SK-MEL-5 (cell line): Measurements from ENCODE around the gene SUSD4. TPM values are rescaled to one million over a fixed set of nuclear protein-coding genes. Genes with fewer than 3 reads are reported as not detected.

Source experiments
- DNase-seq: peaks from one replicate; pipeline ENCODE4 v3.0.0-alpha.2; 2016; ENCODE audit warnings: low read depth, low spot score
- in situ Hi-C: cut with HindIII; loops from 2 replicates; pipeline ENCODE4 v1.10.0; 2016; ENCODE audit warnings: low sequenced_read_pairs, high pct_unique_total_duplicates, low pct_unique_long_range_greater_than_20kb
- total RNA-seq: library from RNA; depleted of rRNA; stranded (reverse); fragments of >200 nt; shearing (Covaris generic); gene quantifications from 2 replicates; pipeline ENCODE4 v1.2.3, GENCODE V29; 2014

SUSD4 gene
- total RNA-seq, 1 experiment from 2014 or later = not detected

- DNase-seq = no peak
- in situ Hi-C loops = no loop called here
Measured at GRCh38 chr1:223216074-223216473, 147.9 kb downstream of the SUSD4 start.

DNA sequence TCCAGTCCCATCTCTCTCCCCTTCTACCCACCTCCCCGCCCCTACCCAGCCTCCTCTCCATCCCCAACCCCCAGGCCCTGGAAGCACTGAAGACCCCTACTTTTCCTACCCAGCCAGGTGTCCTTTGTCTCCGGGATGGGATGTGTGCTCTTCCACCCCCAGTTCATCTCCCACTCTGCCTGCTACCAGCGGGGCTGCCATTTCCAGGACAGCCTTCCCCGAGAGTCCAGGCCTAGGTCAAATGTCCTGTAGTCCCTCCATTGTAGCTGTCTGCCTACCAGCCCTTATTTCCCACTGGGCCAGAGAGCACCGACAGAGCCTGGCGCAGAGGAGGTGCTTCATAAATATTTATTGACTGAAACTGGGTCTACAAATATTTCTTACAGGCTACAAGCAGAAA, 148.9 kb downstream of the SUSD4 start:
- DNase-seq = no peak
- in situ Hi-C loops = no loop called here

DNA sequence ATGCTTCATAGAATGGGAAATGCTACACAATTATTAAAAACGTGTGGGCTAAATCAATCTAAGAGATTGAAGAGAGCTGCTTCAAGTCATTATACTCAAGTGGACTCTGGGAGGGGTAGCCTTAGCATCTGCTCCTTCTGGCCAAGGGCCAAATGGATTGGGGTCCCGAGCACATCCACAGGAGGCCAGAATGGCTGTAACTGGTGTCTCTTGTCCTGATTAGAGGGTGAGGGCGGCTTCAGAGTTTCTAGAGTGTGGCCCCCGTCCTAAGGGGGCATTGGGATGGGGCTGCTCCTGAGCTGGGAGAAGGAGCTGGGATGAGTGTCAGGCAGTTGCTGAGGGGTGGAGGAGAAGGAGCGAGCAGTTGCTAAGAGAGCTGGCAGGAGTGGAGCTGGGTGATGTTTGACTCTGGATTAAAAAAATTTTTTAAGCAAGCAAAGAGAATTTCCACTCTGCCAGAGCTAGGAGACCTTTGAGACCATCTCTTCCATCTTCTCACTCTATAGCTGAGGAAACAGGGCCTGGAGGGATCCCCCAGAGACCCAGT, 149.6 kb downstream of the SUSD4 start:
- in situ Hi-C loops = no loop called here
- no peak for DNase-seq

- no peak for DNase-seq
- in situ Hi-C loops = no loop called here
Measured at GRCh38 chr1:223212441-223212840, 151.5 kb downstream of the SUSD4 start.

DNA sequence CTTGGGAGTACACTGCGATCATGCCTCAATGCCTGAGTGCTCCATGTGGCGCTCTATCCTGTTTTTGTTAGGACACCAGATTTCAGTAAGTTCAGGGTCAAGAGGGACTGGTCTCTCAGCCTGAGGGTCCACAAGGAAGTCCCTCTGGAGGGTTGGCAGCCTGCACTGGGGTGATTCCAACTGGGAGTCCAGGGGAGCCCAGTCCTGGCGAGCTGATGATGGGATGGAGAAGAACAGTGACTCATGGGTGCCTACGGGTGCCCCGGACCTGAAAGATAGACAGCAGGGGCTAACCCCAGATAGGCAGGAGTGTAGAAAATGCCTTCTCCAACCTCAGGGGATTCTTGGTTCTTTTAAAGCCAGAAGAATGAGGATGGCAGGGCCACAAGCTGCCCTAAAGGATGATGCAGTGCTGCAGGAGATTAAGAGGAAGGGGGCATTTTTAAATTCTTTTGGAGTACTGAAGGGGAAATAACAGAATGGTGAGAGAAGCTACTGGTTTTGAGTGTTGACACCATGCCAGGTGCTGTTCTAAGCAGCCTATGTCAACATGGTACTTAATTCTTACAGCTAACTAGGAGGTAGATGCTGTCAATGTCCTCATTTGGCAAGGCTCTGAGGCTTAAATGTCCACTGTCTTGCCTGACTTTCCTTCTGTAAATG, 152.5 kb downstream of the SUSD4 start:
- in situ Hi-C loops = no loop called here

DNA sequence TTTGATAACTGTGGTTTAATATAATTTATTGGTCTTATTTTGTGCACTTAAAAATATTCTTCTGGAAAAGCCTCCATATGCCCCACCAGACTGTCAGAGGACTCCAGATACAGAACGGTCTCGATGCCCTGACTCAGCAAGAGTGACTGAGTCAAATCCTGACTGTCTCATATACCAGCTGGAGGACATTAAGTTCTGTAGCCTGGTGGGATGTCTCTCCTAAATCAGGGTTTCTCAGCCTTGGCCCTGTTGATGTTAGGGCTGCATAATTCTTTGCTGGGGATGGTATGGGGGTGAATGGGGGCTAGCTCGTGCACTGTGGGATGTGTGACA, 153.2 kb downstream of the SUSD4 start:
- DNase-seq = no peak

More for the DNA sequence above, 152.5 kb downstream of the SUSD4 start:
- DNase-seq = no peak

DNA sequence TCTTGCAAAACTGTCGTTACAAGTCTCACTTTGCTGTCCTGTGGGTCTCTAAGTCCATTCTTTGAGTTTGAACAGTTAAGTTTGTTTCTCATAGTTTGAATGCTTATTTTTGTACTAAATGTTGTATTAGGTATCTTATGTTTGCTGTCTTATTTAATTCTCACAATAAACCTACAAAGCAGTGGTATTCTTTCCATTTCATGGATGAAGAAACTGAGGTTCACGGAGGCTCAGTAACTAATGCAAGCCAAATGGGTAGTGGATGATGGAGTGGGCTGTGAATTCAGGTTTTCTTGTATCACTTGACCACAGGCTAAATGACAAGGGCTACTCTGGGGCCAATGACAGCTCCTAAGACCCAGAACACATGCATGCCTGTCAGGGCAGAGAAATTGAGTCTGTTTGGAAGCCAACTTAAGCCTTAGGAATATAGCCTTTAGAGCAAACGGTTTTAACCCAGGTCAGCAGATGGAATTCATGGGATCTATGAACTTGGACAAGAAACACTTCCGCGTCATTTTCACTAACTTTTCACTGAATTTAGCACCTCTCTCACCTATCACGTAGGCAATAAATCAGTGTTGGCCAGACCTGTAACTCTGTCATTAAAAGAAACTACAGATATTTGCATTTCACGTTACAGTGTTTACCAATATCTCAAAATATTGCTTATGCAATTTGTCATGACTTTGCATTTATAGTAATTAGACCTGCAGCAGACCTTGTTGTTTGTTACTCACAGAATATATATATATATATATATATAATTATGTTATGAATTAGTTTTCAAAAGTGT, 153.8 kb downstream of the SUSD4 start:
- in situ Hi-C loops = no loop called here
- no peak for DNase-seq

More for the DNA sequence above, 153.2 kb downstream of the SUSD4 start:
- in situ Hi-C loops = no loop called here

- no peak for DNase-seq
- in situ Hi-C loops = no loop called here
Measured at GRCh38 chr1:223209293-223209898, 154.6 kb downstream of the SUSD4 start.

- no peak for DNase-seq
Measured at GRCh38 chr1:223208164-223209076, 155.6 kb downstream of the SUSD4 start.

GRCh38 chr1:223207293-223208066, 156.5 kb downstream of the SUSD4 start:
- DNase-seq = no peak

More at GRCh38 chr1:223208164-223209076, 155.6 kb downstream of the SUSD4 start:
- in situ Hi-C loops = no loop called here

GRCh38 chr1:223204424-223204823, 159.6 kb downstream of the SUSD4 start:
- in situ Hi-C loops = no loop called here
- DNase-seq = no peak

More at GRCh38 chr1:223207293-223208066, 156.5 kb downstream of the SUSD4 start:
- in situ Hi-C loops = no loop called here

DNA sequence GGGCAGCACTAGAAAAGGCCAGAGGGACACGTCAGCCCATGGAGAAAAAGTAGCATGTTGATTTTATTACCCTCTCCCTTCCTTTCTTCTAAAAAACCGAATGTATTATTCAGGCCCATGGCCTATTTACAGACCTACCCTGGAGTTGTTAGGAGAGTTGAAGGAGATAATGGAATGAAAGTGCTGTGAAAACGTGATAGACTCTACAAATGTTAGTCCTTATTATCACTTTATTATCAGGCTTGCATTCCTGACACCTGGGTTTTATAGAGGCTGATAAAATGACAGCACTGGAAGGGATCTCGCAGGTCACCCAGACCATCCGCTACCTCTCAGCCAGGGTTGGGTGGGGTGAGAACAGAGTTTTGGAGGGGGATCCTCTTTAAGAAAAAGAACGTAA, 160.3 kb downstream of the SUSD4 start:
- DNase-seq = no peak
- in situ Hi-C loops = no loop called here

GRCh38 chr1:223203034-223203408, 161.0 kb downstream of the SUSD4 start:
- in situ Hi-C loops = no loop called here
- DNase-seq = no peak

DNA sequence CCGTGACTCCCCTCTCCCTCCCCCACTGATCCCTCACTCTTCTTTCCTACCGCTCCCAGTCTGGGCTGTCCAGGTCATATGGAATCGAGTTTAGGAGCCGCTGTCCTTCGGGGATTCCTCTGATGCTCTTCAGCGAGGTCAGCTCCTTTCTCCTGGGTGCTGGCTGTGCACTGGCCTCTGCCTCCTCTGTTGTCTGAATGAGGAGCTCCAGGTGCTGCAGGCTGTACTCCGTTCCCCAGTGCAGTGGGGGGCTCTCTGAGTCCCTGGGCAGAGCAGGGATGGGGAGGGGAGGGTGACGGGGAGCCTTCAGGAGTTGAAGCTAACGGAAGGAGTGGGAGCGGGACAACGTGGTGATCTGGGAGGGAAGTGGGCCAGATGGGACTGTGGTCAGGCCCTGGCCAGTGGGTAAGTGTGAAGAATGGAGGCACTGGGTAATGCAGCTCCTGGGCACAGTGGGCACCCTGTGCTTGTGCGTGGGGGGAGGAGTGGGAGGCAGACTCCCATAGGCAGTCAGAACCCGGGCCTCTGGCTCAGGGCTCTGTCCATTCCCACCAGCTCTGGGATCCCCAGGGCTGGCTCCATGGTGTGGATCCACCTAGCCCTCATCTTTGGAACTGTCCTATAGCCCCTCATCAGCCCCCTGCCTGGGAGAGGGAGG, 161.5 kb downstream of the SUSD4 start:
- DNase-seq = no peak
- in situ Hi-C loops = no loop called here

DNA sequence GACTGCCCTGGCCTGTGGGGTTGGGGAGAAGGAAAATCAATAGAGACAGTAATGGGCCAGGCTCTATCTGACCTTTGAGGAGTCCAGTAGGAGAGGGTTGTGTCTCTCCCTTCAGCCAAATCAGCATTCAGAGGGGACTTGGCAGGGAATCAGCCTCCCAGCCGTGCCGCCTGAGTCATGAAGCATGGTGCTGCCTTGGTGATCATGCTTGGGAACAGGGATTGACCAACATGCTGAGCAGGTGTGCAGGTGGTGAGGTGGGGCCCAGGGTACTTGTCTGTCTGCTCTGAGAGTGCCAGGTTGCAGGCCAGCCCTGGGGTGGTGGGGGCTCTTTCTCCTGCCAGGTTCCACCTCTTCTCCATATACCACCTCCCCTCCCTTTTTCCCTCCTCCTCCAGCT, 162.0 kb downstream of the SUSD4 start:
- in situ Hi-C loops = no loop called here
- no peak for DNase-seq

GRCh38 chr1:223200903-223201302, 163.1 kb downstream of the SUSD4 start:
- DNase-seq = no peak
- in situ Hi-C loops = no loop called here
